Activated CD4-positive, alpha-beta memory T cell treated with anti-CD3 and anti-CD28 coated beads for 36 hours (primary cell): ENCODE results near the gene CAMK1D. TPM values are rescaled to one million over a fixed set of nuclear protein-coding genes. Genes with fewer than 3 reads are reported as not detected.

Source experiments
- CTCF ChIA-PET: fragments of 350-600 bp; sonication (Branson Sonifier 250); formaldehyde crosslinking; loops from one replicate; lab custom pipeline; 2021; ENCODE audit warnings: antibody characterized with exemption, inconsistent platforms; lab: Charles Lee
- POLR2A ChIA-PET: fragments of 350-600 bp; sonication (Branson Sonifier 250); formaldehyde crosslinking; loops from one replicate; lab custom pipeline; 2021; ENCODE audit warnings: antibody characterized with exemption; lab: Charles Lee
- DNase-seq: peaks from one replicate; pipeline ENCODE4 v3.0.0-alpha.2; 2020
- H3K27ac Mint-ChIP-seq: one replicate; pipeline ENCODE4 v1.8.0; 2021; ENCODE audit warnings: mixed read lengths
- H3K27me3 Mint-ChIP-seq: one replicate; pipeline ENCODE4 v1.8.0; 2021; ENCODE audit warnings: mixed read lengths
- H3K36me3 Mint-ChIP-seq: one replicate; pipeline ENCODE4 v1.8.0; 2021; ENCODE audit warnings: mixed read lengths
- H3K4me1 Mint-ChIP-seq: one replicate; pipeline ENCODE4 v1.8.0; 2021; ENCODE audit warnings: low read depth, mixed read lengths
- H3K4me3 Mint-ChIP-seq: one replicate; pipeline ENCODE4 v1.8.0; 2021; ENCODE audit warnings: mild to moderate bottlenecking, mixed read lengths
- H3K9me3 Mint-ChIP-seq: one replicate; pipeline ENCODE4 v1.8.0; 2021; ENCODE audit warnings: mixed read lengths
- intact Hi-C: fragments of 100-400 bp; cut with micrococcal nuclease; formaldehyde crosslinking; loops from one replicate; pipeline ENCODE4 v1.15.1; 2023
- total RNA-seq, 2 experiments: library from RNA; stranded (reverse); gene quantifications; one replicate each; pipeline ENCODE4 v1.2.3, GENCODE V29; 2021

Gene CAMK1D
- total RNA-seq, 2 experiments from 2014 or later = 17.7 to 17.9 TPM

GRCh38 chr10:12768156-12769100, 419.1 kb downstream of the CAMK1D start:
- POLR2A ChIA-PET = no interaction called here
- intact Hi-C loops = no loop called here
- H3K9me3 Mint-ChIP-seq = no peaks in the 10 kb centered on the region
- no peaks in the 10 kb centered on the region for H3K4me1 Mint-ChIP-seq
- CTCF ChIA-PET = interaction anchor here (1.2 kb wide), 1 partner anchor 14 kb away, joined by 7 read pairs; no protein-coding TSS in a partner anchor
- no peaks in the 10 kb centered on the region for H3K27me3 Mint-ChIP-seq
- no peak overlapping the region for H3K27ac Mint-ChIP-seq
- H3K4me3 Mint-ChIP-seq = no peak overlapping the region
- no peak for DNase-seq
- peaks cover 19% of the 10 kb centered on the region for H3K36me3 Mint-ChIP-seq

GRCh38 chr10:12769323-12770044, 420.1 kb downstream of the CAMK1D start:
- peaks cover 19% of the 10 kb centered on the region for H3K36me3 Mint-ChIP-seq
- no peak overlapping the region for H3K27ac Mint-ChIP-seq
- ChIA-PET POLR2A (no interaction called here), CTCF (no interaction called here)
- H3K4me3 Mint-ChIP-seq = no peak overlapping the region
- no peak for DNase-seq
- no peaks in the 10 kb centered on the region for H3K4me1 Mint-ChIP-seq
- intact Hi-C loops = no loop called here
- no peaks in the 10 kb centered on the region for H3K9me3 Mint-ChIP-seq
- no peaks in the 10 kb centered on the region for H3K27me3 Mint-ChIP-seq

GRCh38 chr10:12771981-12772760, 422.8 kb downstream of the CAMK1D start:
- H3K27ac Mint-ChIP-seq = no peak overlapping the region
- POLR2A ChIA-PET = no interaction called here
- H3K9me3 Mint-ChIP-seq = no peaks in the 10 kb centered on the region
- peaks cover 3% of the 10 kb centered on the region for H3K4me1 Mint-ChIP-seq
- H3K36me3 Mint-ChIP-seq = peaks cover 19% of the 10 kb centered on the region
- CTCF ChIA-PET = interaction anchor here (2.9 kb wide), 1 partner anchor 10 kb away, joined by 8 read pairs; no protein-coding TSS in a partner anchor
- H3K27me3 Mint-ChIP-seq = no peaks in the 10 kb centered on the region
- no peak for DNase-seq
- no peak overlapping the region for H3K4me3 Mint-ChIP-seq
- intact Hi-C loops = no loop called here

- H3K4me1 Mint-ChIP-seq = peaks cover 8% of the 10 kb centered on the region
- H3K9me3 Mint-ChIP-seq = no peaks in the 10 kb centered on the region
- no peak for DNase-seq
- ChIA-PET POLR2A (no interaction called here), CTCF (interaction anchor here (2.9 kb wide), 1 partner anchor 9 kb away, joined by 8 read pairs; no protein-coding TSS in a partner anchor)
- H3K27ac Mint-ChIP-seq = no peak overlapping the region
- H3K36me3 Mint-ChIP-seq = peaks cover 19% of the 10 kb centered on the region
- no peaks in the 10 kb centered on the region for H3K27me3 Mint-ChIP-seq
- no peak overlapping the region for H3K4me3 Mint-ChIP-seq
- intact Hi-C loops = no loop called here
Measured at GRCh38 chr10:12772797-12773587, 423.6 kb downstream of the CAMK1D start.

- no peak overlapping the region for H3K27ac Mint-ChIP-seq
Measured at GRCh38 chr10:12774204-12774894, 425.0 kb downstream of the CAMK1D start.

GRCh38 chr10:12777840-12778585, 428.7 kb downstream of the CAMK1D start:
- H3K27ac Mint-ChIP-seq = peak overlapping the region; percentile 24
- H3K27me3 Mint-ChIP-seq = no peaks in the 10 kb centered on the region

More at GRCh38 chr10:12774204-12774894, 425.0 kb downstream of the CAMK1D start:
- CTCF ChIA-PET = interaction anchor here (1.3 kb wide), 1 partner anchor 8 kb away, joined by 4 read pairs; no protein-coding TSS in a partner anchor
- Mint-ChIP-seq H3K36me3 (peaks cover 15% of the 10 kb centered on the region), H3K9me3 (no peaks in the 10 kb centered on the region), H3K27me3 (no peaks in the 10 kb centered on the region), H3K4me1 (peaks cover 16% of the 10 kb centered on the region), H3K4me3 (no peak overlapping the region)
- no peak for DNase-seq
- intact Hi-C loops = no loop called here
- POLR2A ChIA-PET = no interaction called here

GRCh38 chr10:12780634-12781601, 431.6 kb downstream of the CAMK1D start:
- Mint-ChIP-seq H3K27ac (peak overlapping the region; percentile 92), H3K36me3 (peaks cover 2% of the 10 kb centered on the region), H3K4me3 (peak overlapping the region; percentile 14), H3K4me1 (peaks cover 49% of the 10 kb centered on the region), H3K27me3 (no peaks in the 10 kb centered on the region), H3K9me3 (no peaks in the 10 kb centered on the region)
- CTCF ChIA-PET = interaction anchor here (0.6 to 5.4 kb wide), 11 partner anchors 24 to 514 kb away, joined by 3 to 65 read pairs (median 6); partner anchors contain the start of gene OPTN
- POLR2A ChIA-PET = interaction anchor here (0.8 to 3.0 kb wide), 6 partner anchors 53 to 657 kb away, joined by 3 to 10 read pairs (median 4); no protein-coding TSS in a partner anchor
- intact Hi-C loops = loop anchor here (1.0 to 5.0 kb wide), 6 partner anchors 54 to 738 kb away; partner anchors contain the start of gene UPF2
- peak; percentile 75 for DNase-seq

More at GRCh38 chr10:12777840-12778585, 428.7 kb downstream of the CAMK1D start:
- H3K36me3 Mint-ChIP-seq = no peaks in the 10 kb centered on the region
- H3K9me3 Mint-ChIP-seq = no peaks in the 10 kb centered on the region
- intact Hi-C loops = no loop called here
- H3K4me1 Mint-ChIP-seq = peaks cover 49% of the 10 kb centered on the region
- ChIA-PET POLR2A (interaction anchor here (0.6 to 1.0 kb wide), 3 partner anchors 37 to 582 kb away, joined by 3 to 5 read pairs (median 4); partner anchors contain the start of genes CDC123 and NUDT5), CTCF (interaction anchor here (0.6 to 1.6 kb wide), 2 partner anchors 68 to 653 kb away, joined by 3 to 7 read pairs; no protein-coding TSS in a partner anchor)
- H3K4me3 Mint-ChIP-seq = no peak overlapping the region
- peak; percentile 52 for DNase-seq

- peaks cover 2% of the 10 kb centered on the region for H3K36me3 Mint-ChIP-seq
- intact Hi-C loops = loop anchor here (1.0 to 5.0 kb wide), 6 partner anchors 55 to 739 kb away; partner anchors contain the start of gene UPF2
- peaks cover 47% of the 10 kb centered on the region for H3K4me1 Mint-ChIP-seq
- H3K27me3 Mint-ChIP-seq = no peaks in the 10 kb centered on the region
- ChIA-PET POLR2A (interaction anchor here (3.0 kb wide), 1 partner anchor 72 kb away, joined by 10 read pairs; no protein-coding TSS in a partner anchor), CTCF (interaction anchor here (0.6 to 5.4 kb wide), 43 partner anchors 8 to 593 kb away, joined by 3 to 65 read pairs (median 4); partner anchors contain the start of gene OPTN)
- no peaks in the 10 kb centered on the region for H3K9me3 Mint-ChIP-seq
- H3K4me3 Mint-ChIP-seq = no peak overlapping the region
- DNase-seq = no peak
- H3K27ac Mint-ChIP-seq = no peak overlapping the region
Measured at GRCh38 chr10:12781976-12782375, 432.6 kb downstream of the CAMK1D start.

GRCh38 chr10:12782537-12782936, 433.2 kb downstream of the CAMK1D start:
- POLR2A ChIA-PET = interaction anchor here (3.0 kb wide), 1 partner anchor 73 kb away, joined by 10 read pairs; no protein-coding TSS in a partner anchor
- peak; percentile 58 for DNase-seq
- Mint-ChIP-seq H3K36me3 (peaks cover 2% of the 10 kb centered on the region), H3K27ac (no peak overlapping the region), H3K27me3 (no peaks in the 10 kb centered on the region), H3K9me3 (no peaks in the 10 kb centered on the region), H3K4me1 (peaks cover 45% of the 10 kb centered on the region), H3K4me3 (no peak overlapping the region)
- CTCF ChIA-PET = interaction anchor here (0.6 to 5.4 kb wide), 45 partner anchors 8 to 602 kb away, joined by 3 to 65 read pairs (median 4); partner anchors contain the start of gene OPTN
- intact Hi-C loops = loop anchor here (5.0 kb wide), 1 partner anchor 75 kb away; no protein-coding TSS in a partner anchor
